Breast epithelium (tissue), 3 donors: ENCODE measurements around the gene FAM72D.
"Not testable (repeated sequence)": the region's sequence is repeated elsewhere in the genome, so short reads cannot be mapped to it uniquely, and the experiment has no call there.

Experiments used
- CTCF ChIP-seq, 3 donors: fragments of 450-650 bp; IDR thresholded peaks; one replicate each; pipeline ENCODE4 v1.5.1; 2016 to 2017; ENCODE audit warnings: antibody characterized with exemption in 3 of 3, mild to moderate bottlenecking in 3 of 3, moderate library complexity in 3 of 3
- POLR2A ChIP-seq: fragments of 450-650 bp; IDR thresholded peaks from one replicate; pipeline ENCODE4 v1.6.1; 2016; ENCODE audit warnings: antibody characterized with exemption, mild to moderate bottlenecking, moderate library complexity
- POLR2AphosphoS5 ChIP-seq, 3 donors: sonication (generic); formaldehyde crosslinking; IDR thresholded peaks; one replicate each; pipeline ENCODE4 v1.6.1; 2017; ENCODE audit warnings: antibody characterized with exemption in 3 of 3

GRCh38 chr1:145065194-145065826 is 30.5 kb upstream of the FAM72D start:
- not testable (repeated sequence) for TF ChIP-seq CTCF (IDR thresholded peaks at IDR 0.05); POLR2A; POLR2AphosphoS5 (IDR thresholded peaks at IDR 0.05)
